H9 (cell line): ENCODE results near the gene FBXL20. TPM values are rescaled to one million over a fixed set of nuclear protein-coding genes. Genes with fewer than 3 reads are reported as not detected.

Source experiments
- DNase-seq: peaks from one replicate; pipeline ENCODE4 v3.0.0-alpha.2; 2017
- H2AFZ ChIP-seq: one replicate; pipeline ENCODE4 v1.6.1; 2013; ENCODE audit warnings: mild to moderate bottlenecking, low read length, control low read depth, moderate library complexity
- H2AK5ac ChIP-seq: 2 replicates; pipeline ENCODE4 v1.6.1; 2013; ENCODE audit warnings: low read length, control low read depth, mixed read lengths; ENCODE audit not compliant: insufficient read length
- H2BK120ac ChIP-seq: one replicate; pipeline ENCODE4 v1.6.1; 2013; ENCODE audit warnings: low read depth, mild to moderate bottlenecking, low read length, control low read depth, inconsistent platforms; ENCODE audit not compliant: poor library complexity, severe bottlenecking
- H2BK12ac ChIP-seq: 2 replicates; pipeline ENCODE4 v1.6.1; 2013; ENCODE audit warnings: low read length, control low read depth, mixed read lengths, low read depth; ENCODE audit not compliant: insufficient read length
- H2BK15ac ChIP-seq: 2 replicates; pipeline ENCODE4 v1.6.1; 2013; ENCODE audit warnings: low read depth, low read length, control low read depth
- H2BK20ac ChIP-seq: one replicate; pipeline ENCODE4 v1.6.1; 2013; ENCODE audit warnings: low read depth, mild to moderate bottlenecking, low read length, control low read depth, inconsistent platforms; ENCODE audit not compliant: poor library complexity, severe bottlenecking
- H2BK5ac ChIP-seq: 2 replicates; pipeline ENCODE4 v1.6.1; 2013; ENCODE audit warnings: low read length, control low read depth, mixed read lengths; ENCODE audit not compliant: insufficient read length
- H3K14ac ChIP-seq: 2 replicates; pipeline ENCODE4 v1.6.1; 2013; ENCODE audit warnings: low read length, control low read depth; ENCODE audit not compliant: insufficient read depth
- H3K18ac ChIP-seq: 2 replicates; pipeline ENCODE4 v1.6.1; 2013; ENCODE audit warnings: low read depth, mild to moderate bottlenecking, mixed read lengths, low read length, control low read depth; ENCODE audit not compliant: insufficient read length
- H3K23ac ChIP-seq: 2 replicates; pipeline ENCODE4 v1.6.1; 2013; ENCODE audit warnings: low read length, control low read depth, mixed read lengths, low read depth; ENCODE audit not compliant: insufficient read length
- H3K23me2 ChIP-seq: 2 replicates; pipeline ENCODE4 v1.6.1; 2013; ENCODE audit warnings: low read depth, mild to moderate bottlenecking, mixed read lengths, low read length, control low read depth; ENCODE audit not compliant: insufficient read length, poor library complexity, severe bottlenecking
- H3K27ac ChIP-seq: 2 replicates; pipeline ENCODE4 v1.5.1; 2013; ENCODE audit warnings: low read length, control low read depth, mixed read lengths, low read depth; ENCODE audit not compliant: insufficient read length
- H3K27me3 ChIP-seq: 2 replicates; pipeline ENCODE4 v1.6.1; 2013; ENCODE audit warnings: low read length, control low read depth, inconsistent platforms; ENCODE audit not compliant: insufficient read depth
- H3K4ac ChIP-seq: 2 replicates; pipeline ENCODE4 v1.6.1; 2013; ENCODE audit warnings: low read depth, mild to moderate bottlenecking, control low read depth, inconsistent platforms, low read length, moderate library complexity
- H3K4me1 ChIP-seq: 2 replicates; pipeline ENCODE4 v1.6.1; 2013; ENCODE audit warnings: low read length, control low read depth, inconsistent platforms; ENCODE audit not compliant: insufficient read depth
- H3K4me2 ChIP-seq: 2 replicates; pipeline ENCODE4 v1.6.1; 2013; ENCODE audit warnings: low read length, control low read depth, mixed read lengths; ENCODE audit not compliant: insufficient read length, insufficient read depth
- H3K56ac ChIP-seq: 2 replicates; pipeline ENCODE4 v1.6.1; 2013; ENCODE audit warnings: low read depth, mild to moderate bottlenecking, mixed read lengths, low read length, control low read depth; ENCODE audit not compliant: insufficient read length
- H3K79me1 ChIP-seq: 2 replicates; pipeline ENCODE4 v1.6.1; 2013; ENCODE audit warnings: low read depth, mild to moderate bottlenecking, moderate library complexity, low read length, control low read depth, inconsistent platforms; ENCODE audit not compliant: insufficient read depth, poor library complexity, severe bottlenecking
- H3K79me2 ChIP-seq: 2 replicates; pipeline ENCODE4 v1.6.1; 2013; ENCODE audit warnings: low read length, control low read depth, inconsistent platforms; ENCODE audit not compliant: insufficient read depth
- H3K9ac ChIP-seq: 2 replicates; pipeline ENCODE4 v1.6.1; 2013; ENCODE audit warnings: low read length, control low read depth, mixed read lengths; ENCODE audit not compliant: insufficient read length; ENCODE audit errors: extremely low read depth
- H3K9me3 ChIP-seq: one replicate; pipeline ENCODE4 v1.6.1; 2013; ENCODE audit warnings: low read depth, low read length, inconsistent platforms; ENCODE audit not compliant: control insufficient read depth
- H3T11ph ChIP-seq: one replicate; pipeline ENCODE4 v1.6.1; 2013; ENCODE audit warnings: mild to moderate bottlenecking, low read length, control low read depth, inconsistent platforms
- H4K20me1 ChIP-seq: one replicate; pipeline ENCODE4 v1.6.1; 2013; ENCODE audit not compliant: control insufficient read depth, insufficient read length, insufficient read depth
- H4K5ac ChIP-seq: 2 replicates; pipeline ENCODE4 v1.6.1; 2013; ENCODE audit warnings: low read depth, mild to moderate bottlenecking, mixed read lengths, low read length, control low read depth; ENCODE audit not compliant: insufficient read length
- H4K8ac ChIP-seq: replicated peaks from 2 replicates; pipeline ENCODE4 v1.6.1; 2013; ENCODE audit warnings: low read length, control low read depth, mixed read lengths, low read depth; ENCODE audit not compliant: insufficient read length
- H4K91ac ChIP-seq: 2 replicates; pipeline ENCODE4 v1.6.1; 2013; ENCODE audit warnings: low read depth, mild to moderate bottlenecking, moderate library complexity, mixed read lengths, low read length, control low read depth; ENCODE audit not compliant: insufficient read length
- H3K27ac Mint-ChIP-seq, 3 experiments: 2 replicates in 2 of 3; 3 replicates in 1 of 3; pipeline ENCODE4 v1.8.0; 2020 to 2021; ENCODE audit warnings: mixed read lengths in 3 of 3, mild to moderate bottlenecking in 1 of 3, moderate library complexity in 1 of 3
- H3K27me3 Mint-ChIP-seq: 2 replicates; pipeline ENCODE4 v1.8.0; 2021; ENCODE audit warnings: low read depth, mild to moderate bottlenecking, moderate library complexity, mixed read lengths
- H3K36me3 Mint-ChIP-seq, 3 experiments: 2 replicates in 2 of 3; 3 replicates in 1 of 3; pipeline ENCODE4 v1.8.0; 2020 to 2021; ENCODE audit warnings: low read depth in 3 of 3, mixed read lengths in 3 of 3; ENCODE audit not compliant: insufficient read depth in 1 of 3
- H3K4me1 Mint-ChIP-seq, 2 experiments: 2 replicates each; pipeline ENCODE4 v1.8.0; 2020; ENCODE audit warnings: mixed read lengths in 2 of 2
- H3K4me3 Mint-ChIP-seq, 2 experiments: 2 replicates in 1 of 2; 3 replicates in 1 of 2; pipeline ENCODE4 v1.8.0; 2020 to 2021; ENCODE audit warnings: mild to moderate bottlenecking in 2 of 2, mixed read lengths in 2 of 2, moderate library complexity in 1 of 2
- H3K9me3 Mint-ChIP-seq, 2 experiments: 2 replicates in 1 of 2; 3 replicates in 1 of 2; pipeline ENCODE4 v1.8.0; 2020; ENCODE audit warnings: mild to moderate bottlenecking in 2 of 2, mixed read lengths in 2 of 2, moderate library complexity in 1 of 2
- CTCF ChIP-seq: fragments of 200-600 bp; sonication (generic); conservative IDR thresholded peaks from 3 replicates; pipeline ENCODE4 v1.8.0; 2021; ENCODE audit warnings: antibody characterized with exemption, mild to moderate bottlenecking
- WGBS: extraction: QIAGEN DNeasy Blood & Tissue Kit; methylation state at CpG from one replicate; pipeline ENCODE4 v1.1.7; 2013; ENCODE audit warnings: missing lambda C conversion rate, low lambda C conversion rate, mixed read lengths; ENCODE audit not compliant: insufficient read length; ENCODE audit errors: extremely low coverage; 5-methylcytosine and 5-hydroxymethylcytosine counted together
- total RNA-seq: library from RNA; stranded (reverse); gene quantifications from 2 replicates; pipeline ENCODE4 v1.2.1, GENCODE V29; 2021

FBXL20 gene
- total RNA-seq, 1 experiment from 2014 or later, result 18.4 TPM

- Histone ChIP-seq H2BK5ac (no peak overlapping the region), H3K4ac (no peak overlapping the region), H3K9me3 (no peaks in the 10 kb centered on the region), H2BK20ac (no peak overlapping the region), H3K9ac (no peak overlapping the region), H3K27me3 (0 out of 2 replicates have a peak, but pooled peaks cover 2% of the 10 kb centered on the region), H3K23ac (no peak overlapping the region), H3K4me1 (no peaks in the 10 kb centered on the region), H4K5ac (no peak overlapping the region), H2BK12ac (no peak overlapping the region), H3K18ac (no peak overlapping the region), H3K4me2 (no peak overlapping the region), H2BK15ac (no peak overlapping the region), H4K8ac (no peak overlapping the region), H3K56ac (no peak overlapping the region), H4K91ac (no peak overlapping the region), H3K14ac (no peak overlapping the region), H2BK120ac (no peak overlapping the region), H2AK5ac (no peak overlapping the region), H3T11ph (no peak overlapping the region), H4K20me1 (no peaks in the 10 kb centered on the region), H3K79me2 (no peaks in the 10 kb centered on the region), H3K23me2 (peaks cover 8% of the 10 kb centered on the region), H3K79me1 (no peaks in the 10 kb centered on the region), H2AFZ (no peak overlapping the region), H3K27ac (no peak overlapping the region)
- Mint-ChIP-seq H3K27ac (no peak overlapping the region), H3K4me1 (peaks cover 19 to 30% of the 10 kb centered on the region in 2 experiments), H3K9me3 (no peaks in the 10 kb centered on the region), H3K36me3 (no peaks in the 10 kb centered on the region), H3K4me3 (no peak overlapping the region), H3K27me3 (peaks cover 25% of the 10 kb centered on the region)
- no CpG with 5 or more reads among the region's 10 CpGs for WGBS
- no peak for TF ChIP-seq CTCF
- DNase-seq, result no peak
These were observed 170.3 kb downstream of the FBXL20 start for GRCh38 chr17:39231091-39231561.
